Measurements from ENCODE around the gene FAIM2. TPM values are rescaled to one million over a fixed set of nuclear protein-coding genes. Genes with fewer than 3 reads are reported as not detected.

FAIM2 gene
- total and polyA plus RNA-seq, 9 of the 15 experiments (the other 6 are each of a cell fraction or from before 2014, with no cell fraction given) = 0.01 to 0.10 TPM; not detected in 7

DNA sequence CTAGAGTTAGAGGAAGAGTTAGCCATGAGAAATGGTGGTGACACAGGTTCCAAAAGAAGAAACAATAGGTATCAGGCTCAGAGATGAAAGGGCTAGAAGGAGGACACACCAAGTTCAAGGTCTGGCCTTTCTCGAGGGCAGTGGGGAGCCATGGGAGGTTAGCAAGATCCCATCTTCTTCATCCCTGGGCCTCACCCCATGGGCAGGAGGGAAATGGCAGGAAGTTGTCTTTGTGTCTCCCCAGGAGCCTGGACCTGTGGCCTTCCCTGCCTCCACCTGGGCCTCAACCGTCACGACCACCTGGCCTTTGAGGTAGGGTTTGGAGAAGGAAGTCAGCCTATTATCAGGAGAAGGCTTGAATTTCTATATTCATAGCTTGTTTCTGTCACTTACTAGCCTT is 41.0 kb upstream of the FAIM2 start (continued):
- no peak for TF ChIP-seq SRSF1 (IDR thresholded peaks at IDR 0.05; ENCODE audit: low read depth, low read length)
- no peak for TF ChIP-seq CEBPB (tag; IDR thresholded peaks at IDR 0.05)
- no peak for TF ChIP-seq PHB2 (IDR thresholded peaks at IDR 0.05; ENCODE audit: low read depth)
- TF ChIP-seq KAT7 (CRISPR knock-in tag; IDR thresholded peaks at IDR 0.05; ENCODE audit: borderline replicate concordance) = no peak
- TF ChIP-seq ZNF311 (CRISPR knock-in tag; IDR thresholded peaks at IDR 0.05) = no peak

GRCh38 chr12:49944046-49944445 is 40.3 kb upstream of the FAIM2 start:
- H3K36me3 ChIP-seq (ENCODE audit: control insufficient read depth, insufficient read depth, low read length) = no peaks in the 10 kb centered on the region
- peaks cover 13 to 14% of the 10 kb centered on the region in 2 experiments; a peak in 4 of 5 replicates for H3K4me1 ChIP-seq (replicated peaks in 1 of 2; ENCODE audit: control insufficient read depth in 2 of 2, insufficient read depth in 2 of 2, low read length in 2 of 2)
- H3K9ac ChIP-seq (ENCODE audit: insufficient read depth in 1 of 2, low read depth in 2 of 2, low read length in 2 of 2) = peak overlapping the region in 1 of 2 experiments; percentile 46; a peak in 1 of 4 replicates
- no peak overlapping the region for H3K27ac ChIP-seq (ENCODE audit: extremely low read depth, low read depth, low read length)
- WGBS (ENCODE audit: insufficient coverage, low coverage, missing lambda C conversion rate) = 71% methylated on average over 5 of the region's 5 CpGs
- intact Hi-C loops (cut with micrococcal nuclease) = no loop called here
- no peak overlapping the region for H2AFZ ChIP-seq (ENCODE audit: low read depth, low read length)
- ATAC-seq (no peak), DNase-seq (ENCODE audit: extremely low read depth in 1 of 4, low spot score in 3 of 4) (no peak), FAIRE-seq (no peak)
- H3K4me2 ChIP-seq (ENCODE audit: insufficient read depth, low read length) = no peak overlapping the region
- H3K9me3 ChIP-seq (replicated peaks; ENCODE audit: control insufficient read depth, insufficient read depth, low read depth, low read length) = no peaks in the 10 kb centered on the region
- POLR2A ChIA-PET = no interaction called here
- H4K20me1 ChIP-seq (replicated peaks; ENCODE audit: control insufficient read depth, insufficient read depth, low read length) = no peaks in the 10 kb centered on the region
- H3K79me2 ChIP-seq (ENCODE audit: control insufficient read depth, insufficient read depth, low read length) = no peaks in the 10 kb centered on the region
- TF ChIP-seq ZNF395 (CRISPR knock-in tag; IDR thresholded peaks at IDR 0.05) (no peak), HNRNPH1 (optimal IDR thresholded peaks at IDR 0.05; ENCODE audit: low read depth, low read length) (no peak), POLR2H (tag; IDR thresholded peaks at IDR 0.05; ENCODE audit: low read depth) (no peak), IFI16 (CRISPR knock-in tag; IDR thresholded peaks at IDR 0.05) (no peak), KLF1 (tag; IDR thresholded peaks at IDR 0.05) (no peak), HOMEZ (CRISPR knock-in tag; IDR thresholded peaks at IDR 0.05) (no peak), BMI1 (IDR thresholded peaks at IDR 0.05; ENCODE audit: low read length) (no peak)
- H3K27me3 ChIP-seq (ENCODE audit: control insufficient read depth in 2 of 2, insufficient read depth in 2 of 2, low read length in 2 of 2) = no peaks in the 10 kb centered on the region
- CTCF ChIA-PET (ENCODE audit: low intra/inter-chr PET ratio) = no interaction called here
- H3K9me1 ChIP-seq (ENCODE audit: control insufficient read depth, insufficient read depth, low read length) = no peaks in the 10 kb centered on the region
- in situ Hi-C loops (cut with MboI) = no loop called here
- BruUV-seq (replicated peaks) = no TSS peak
- H3K4me3 ChIP-seq = no peak overlapping the region
